ENCODE measurements around the gene SRSF9. TPM values are rescaled to one million over a fixed set of nuclear protein-coding genes. Genes with fewer than 3 reads are reported as not detected.

The SRSF9 gene
- total and polyA plus RNA-seq, 2 of the 13 experiments (the other 11 are each of a cell fraction or from before 2014, with no cell fraction given) = 125 to 144 TPM

DNA sequence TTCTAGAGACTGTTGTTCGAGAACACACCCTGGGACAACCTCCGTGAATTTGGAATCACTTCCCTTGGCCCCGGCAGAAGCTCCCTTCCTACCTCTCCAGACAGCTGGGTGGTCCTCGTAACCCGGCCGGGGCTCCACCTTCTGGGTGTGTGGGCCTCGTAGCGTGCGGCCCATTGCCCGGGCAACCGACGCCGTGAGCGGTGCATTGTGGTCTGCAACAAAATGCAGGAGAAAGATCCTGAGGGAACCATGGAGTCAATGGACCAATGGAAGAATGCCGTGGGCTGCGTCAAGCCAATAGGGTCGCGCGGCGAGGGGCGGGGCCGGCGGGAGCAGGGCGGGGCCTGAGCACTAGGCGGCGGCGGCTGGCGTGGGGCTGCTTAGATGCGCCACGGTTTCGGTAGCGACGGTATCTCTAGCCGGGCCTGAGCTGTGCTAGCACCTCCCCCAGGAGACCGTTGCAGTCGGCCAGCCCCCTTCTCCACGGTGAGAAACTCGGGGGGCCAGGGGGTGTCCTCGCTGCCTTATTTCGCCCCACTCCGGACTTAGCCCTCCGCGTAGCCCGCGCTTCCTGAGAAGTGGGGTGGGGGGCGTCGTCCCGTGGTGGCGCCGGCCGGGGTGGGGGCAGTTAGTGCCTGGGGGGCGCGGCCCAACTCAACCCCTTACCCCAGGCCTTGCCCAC, 26.3 kb upstream of the SRSF9 start, which contains the start of gene DYNLL1 (continued):
- TF ChIP-seq MBD4 (IDR thresholded peaks at IDR 0.05; ENCODE audit: borderline replicate concordance, low read length) (no peak), ZNF121 (CRISPR knock-in tag; IDR thresholded peaks at IDR 0.05) (no peak), ZNF691 (CRISPR knock-in tag; IDR thresholded peaks at IDR 0.05; ENCODE audit: borderline replicate concordance, low read depth) (no peak), ZNF567 (CRISPR knock-in tag; IDR thresholded peaks at IDR 0.05; ENCODE audit: borderline replicate concordance) (no peak), ZNF646 (CRISPR knock-in tag; IDR thresholded peaks at IDR 0.05) (no peak), AGO1 (IDR thresholded peaks at IDR 0.05; ENCODE audit: low read depth, low read length, poor library complexity, severe bottlenecking) (no peak), STAG1 (CRISPR knock-in tag; IDR thresholded peaks at IDR 0.05) (no peak), SRSF1 (optimal IDR thresholded peaks at IDR 0.05; ENCODE audit: low read depth, low read length) (no peak), ZBTB7B (CRISPR knock-in tag; IDR thresholded peaks at IDR 0.05) (peak; percentile 29; the same call in 1 of the 2 replicates), ZNF720 (CRISPR knock-in tag; IDR thresholded peaks at IDR 0.05) (no peak), ZNF83 (CRISPR knock-in tag; IDR thresholded peaks at IDR 0.05; ENCODE audit: borderline replicate concordance) (no peak), ESRRA (CRISPR knock-in tag; IDR thresholded peaks at IDR 0.05; ENCODE audit: low read depth) (peak; percentile 40; the same call in 1 of the 2 replicates), ZFAT (CRISPR knock-in tag; conservative IDR thresholded peaks at IDR 0.05) (no peak), BCL3 (CRISPR knock-in tag; IDR thresholded peaks at IDR 0.05) (no peak), ZNF432 (CRISPR knock-in tag; IDR thresholded peaks at IDR 0.05; ENCODE audit: borderline replicate concordance) (no peak), PTBP1 (IDR thresholded peaks at IDR 0.05; ENCODE audit: low read depth, low read length, poor library complexity, severe bottlenecking) (no peak)
- TF ChIP-seq, protein P1, sequence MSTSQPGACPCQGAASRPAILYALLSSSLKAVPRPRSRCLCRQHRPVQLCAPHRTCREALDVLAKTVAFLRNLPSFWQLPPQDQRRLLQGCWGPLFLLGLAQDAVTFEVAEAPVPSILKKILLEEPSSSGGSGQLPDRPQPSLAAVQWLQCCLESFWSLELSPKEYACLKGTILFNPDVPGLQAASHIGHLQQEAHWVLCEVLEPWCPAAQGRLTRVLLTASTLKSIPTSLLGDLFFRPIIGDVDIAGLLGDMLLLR (CRISPR knock-in tag; IDR thresholded peaks at IDR 0.05) = no peak; the same call in 1 of the 2 replicates
- TF ChIP-seq, protein P2, sequence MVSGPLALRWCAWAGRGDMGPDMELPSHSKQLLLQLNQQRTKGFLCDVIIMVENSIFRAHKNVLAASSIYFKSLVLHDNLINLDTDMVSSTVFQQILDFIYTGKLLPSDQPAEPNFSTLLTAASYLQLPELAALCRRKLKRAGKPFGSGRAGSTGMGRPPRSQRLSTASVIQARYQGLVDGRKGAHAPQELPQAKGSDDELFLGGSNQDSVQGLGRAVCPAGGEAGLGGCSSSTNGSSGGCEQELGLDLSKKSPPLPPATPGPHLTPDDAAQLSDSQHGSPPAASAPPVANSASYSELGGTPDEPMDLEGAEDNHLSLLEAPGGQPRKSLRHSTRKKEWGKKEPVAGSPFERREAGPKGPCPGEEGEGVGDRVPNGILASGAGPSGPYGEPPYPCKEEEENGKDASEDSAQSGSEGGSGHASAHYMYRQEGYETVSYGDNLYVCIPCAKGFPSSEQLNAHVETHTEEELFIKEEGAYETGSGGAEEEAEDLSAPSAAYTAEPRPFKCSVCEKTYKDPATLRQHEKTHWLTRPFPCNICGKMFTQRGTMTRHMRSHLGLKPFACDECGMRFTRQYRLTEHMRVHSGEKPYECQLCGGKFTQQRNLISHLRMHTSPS (CRISPR knock-in tag; IDR thresholded peaks at IDR 0.05; ENCODE audit: low read depth) = no peak

All from HepG2 (cell line).